Measurements from ENCODE around the gene MBD3. TPM values are rescaled to one million over a fixed set of nuclear protein-coding genes. Genes with fewer than 3 reads are reported as not detected.

MBD3 gene
- total and polyA plus RNA-seq, 2 experiments from 2014 or later: 27.6 to 118 TPM

- TF ChIP-seq ETS1 (IDR thresholded peaks at IDR 0.05): no peak
- no peak for TF ChIP-seq STAT1 (IDR thresholded peaks at IDR 0.05; ENCODE audit: unreplicated experiment)
- TF ChIP-seq ZNF462 (CRISPR knock-in tag; IDR thresholded peaks at IDR 0.05): no peak
- TF ChIP-seq EZH2 (IDR thresholded peaks at IDR 0.05; ENCODE audit: low read depth, unreplicated experiment): no peak
These were observed 43.9 kb upstream of the MBD3 start (continued) for GRCh38 chr19:1636325-1637236.

- 0 out of 2 replicates have a peak, but pooled peaks cover 3% of the 10 kb centered on the region for H3F3A ChIP-seq (replicated peaks; ENCODE audit: low read depth)
- Mint-ChIP-seq H3K36me3 (ENCODE audit: low read depth) (peaks cover 73% of the 10 kb centered on the region), H3K4me1 (no peaks in the 10 kb centered on the region), H3K27me3 (ENCODE audit: insufficient read depth, low read depth, poor library complexity) (peaks cover 16% of the 10 kb centered on the region), H3K9me3 (peaks cover 8% of the 10 kb centered on the region), H3K4me3 (no peak overlapping the region), H3K27ac (no peak overlapping the region)
- no peak for TF ChIP-seq ZNF114 (CRISPR knock-in tag; IDR thresholded peaks at IDR 0.05)
- TF ChIP-seq NANOG (IDR thresholded peaks at IDR 0.05; ENCODE audit: borderline replicate concordance): no peak
- peaks cover 59% of the 10 kb centered on the region for H3K79me2 ChIP-seq (replicated peaks; ENCODE audit: insufficient read depth)
- no peak overlapping the region for H3K4me3 ChIP-seq
- no peaks in the 10 kb centered on the region for H3K9me2 ChIP-seq (ENCODE audit: insufficient read depth)
- H3K4me2 ChIP-seq: no peak overlapping the region
- no peak overlapping the region for H2AFZ ChIP-seq
- H3K27me3 ChIP-seq (ENCODE audit: insufficient read depth): no peaks in the 10 kb centered on the region
- no peaks in the 10 kb centered on the region for H3K4me1 ChIP-seq (ENCODE audit: insufficient read depth)
- peaks cover 19% of the 10 kb centered on the region for H3K36me3 ChIP-seq (ENCODE audit: insufficient read depth)
- no peak overlapping the region for H3K27ac ChIP-seq (ENCODE audit: low read depth)
- DNase-seq (ENCODE audit: low spot score) (no peak), ATAC-seq (no peak)
- peaks cover 66% of the 10 kb centered on the region for H4K20me1 ChIP-seq (replicated peaks; ENCODE audit: insufficient read depth)
These were observed 42.2 kb upstream of the MBD3 start for GRCh38 chr19:1634938-1635243.
